K562 (cell line): Measurements from ENCODE around the gene TUT7. TPM values are rescaled to one million over a fixed set of nuclear protein-coding genes. Genes with fewer than 3 reads are reported as not detected.
A peak's percentile ranks its signal among the peaks of the same experiment; 100 is the strongest.

Experiments used
- BHLHE40 ChIP-seq: IDR thresholded peaks from 2 replicates; pipeline ENCODE4 v1.6.1; 2011; ENCODE audit warnings: low read length, improper control_type of control experiment
- CHD1 ChIP-seq: fragments of 200-600 bp; sonication (generic); IDR thresholded peaks from one replicate; pipeline ENCODE4 v1.6.1; 2012; ENCODE audit warnings: mild to moderate bottlenecking, moderate library complexity, low read length, inconsistent platforms
- ETS2 ChIP-seq: IDR thresholded peaks from 2 replicates; pipeline ENCODE4 v1.6.1; 2016; ENCODE audit warnings: borderline replicate concordance, missing genetic modification characterization, mild to moderate bottlenecking, moderate library complexity, missing compliant biosample characterization; ENCODE audit not compliant: poor library complexity, severe bottlenecking
- EWSR1 ChIP-seq: fragments of 450-650 bp; IDR thresholded peaks from 2 replicates; pipeline ENCODE4 v1.6.1; 2018; ENCODE audit warnings: borderline replicate concordance, mild to moderate bottlenecking, low read depth, moderate library complexity; ENCODE audit not compliant: partially characterized antibody
- MYBL2 ChIP-seq, 2 experiments: fragments of 450-650 bp in 1 of 2; sonication (generic) in 1 of 2; formaldehyde crosslinking in 1 of 2; IDR thresholded peaks; 2 replicates each; pipeline versions ENCODE4 v1.6.1 to v1.8.1; 2017 to 2022; ENCODE audit warnings: borderline replicate concordance in 1 of 2, inconsistent platforms in 1 of 2, low read depth in 1 of 2, mild to moderate bottlenecking in 1 of 2, missing genetic modification reagents in 1 of 2, moderate library complexity in 1 of 2
- NCOA2 ChIP-seq, 2 experiments: fragments of 450-650 bp; IDR thresholded peaks; 2 replicates each; pipeline ENCODE4 v1.6.1; 2018; ENCODE audit warnings: mild to moderate bottlenecking in 2 of 2, moderate library complexity in 1 of 2; ENCODE audit not compliant: partially characterized antibody in 2 of 2
- PHF8 ChIP-seq: fragments of 200-600 bp; sonication (generic); IDR thresholded peaks from 2 replicates; pipeline ENCODE4 v1.6.1; 2012; ENCODE audit warnings: mixed run types, mild to moderate bottlenecking, inconsistent platforms, low read length, moderate library complexity, borderline replicate concordance
- POLR2AphosphoS2 ChIP-seq: IDR thresholded peaks from 2 replicates; pipeline ENCODE4 v1.6.1; 2012; ENCODE audit warnings: low read length, improper control_type of control experiment
- POLR3A ChIP-seq: IDR thresholded peaks from 2 replicates; pipeline ENCODE4 v1.6.1; 2011; ENCODE audit warnings: borderline replicate concordance, mild to moderate bottlenecking, moderate library complexity; ENCODE audit not compliant: insufficient read length, insufficient read depth; ENCODE audit errors: extremely low read depth
- RBM14 ChIP-seq: fragments of 200-400 bp; formaldehyde crosslinking; IDR thresholded peaks from 2 replicates; pipeline ENCODE4 v1.6.1; 2018; ENCODE audit warnings: low read depth, mild to moderate bottlenecking, low read length, moderate library complexity, borderline replicate concordance; ENCODE audit not compliant: insufficient read depth
- SRSF9 ChIP-seq: fragments of 200-400 bp; formaldehyde crosslinking; IDR thresholded peaks from 2 replicates; pipeline ENCODE4 v1.6.1; 2017; ENCODE audit warnings: low read depth, low read length, borderline replicate concordance
- THAP12 ChIP-seq: fragments of 250-450 bp; sonication (Bioruptor Pico); IDR thresholded peaks from 2 replicates; pipeline ENCODE4 v1.9.0; 2021; ENCODE audit warnings: mild to moderate bottlenecking, inconsistent platforms
- ZFPM2 ChIP-seq: fragments of 250-450 bp; sonication (Bioruptor Pico); IDR thresholded peaks from 2 replicates; pipeline ENCODE4 v1.5.1; 2022; ENCODE audit warnings: mild to moderate bottlenecking
- ZKSCAN3 ChIP-seq: fragments of 250-450 bp; sonication (Bioruptor Pico); IDR thresholded peaks from 2 replicates; pipeline ENCODE4 v1.4.0; 2020
- polyA plus RNA-seq, 8 experiments: library from polyadenylated mRNA; depleted of rRNA in 4 of 8; stranded (reverse) in 5 of 8; unstranded in 3 of 8; fragments of >200 nt; fragmentation: Nextera tagmentation in 2 of 8; fragmentation: Illumina TruSeq in 1 of 8; extraction: Ambion mirVana in 2 of 8; extraction: Trizol in 1 of 8; gene quantifications; 2 replicates each; pipeline versions ENCODE4 v1.2.1 to v1.2.3, GENCODE V29; 2011 to 2014; ENCODE audit warnings: inconsistent platforms in 1 of 8, missing spikeins in 1 of 8
- total RNA-seq, 7 experiments: library from RNA; depleted of rRNA in 6 of 7; stranded (reverse); fragments of >200 nt in 6 of 7; fragmentation: Illumina TruSeq in 2 of 7; extraction: Trizol in 2 of 7; gene quantifications; 2 replicates each; pipeline versions ENCODE4 v1.2.1 to v1.2.3, GENCODE V29; 2011 to 2021; ENCODE audit warnings: low replicate concordance in 1 of 7
- TF ChIP-seq, protein P1 (sequence below): fragments of 250-450 bp; sonication (Bioruptor Pico); IDR thresholded peaks from 2 replicates; pipeline ENCODE4 v1.5.1; 2021; ENCODE audit warnings: mild to moderate bottlenecking

The TUT7 gene
- total and polyA plus RNA-seq, 9 of the 15 experiments (the other 6 are each of a cell fraction or from before 2014, with no cell fraction given): 5.9 to 26.9 (median 15.2) TPM

- TF ChIP-seq CHD1: peak; percentile 43
- TF ChIP-seq THAP12 (CRISPR knock-in tag): no peak
- TF ChIP-seq, protein P1, sequence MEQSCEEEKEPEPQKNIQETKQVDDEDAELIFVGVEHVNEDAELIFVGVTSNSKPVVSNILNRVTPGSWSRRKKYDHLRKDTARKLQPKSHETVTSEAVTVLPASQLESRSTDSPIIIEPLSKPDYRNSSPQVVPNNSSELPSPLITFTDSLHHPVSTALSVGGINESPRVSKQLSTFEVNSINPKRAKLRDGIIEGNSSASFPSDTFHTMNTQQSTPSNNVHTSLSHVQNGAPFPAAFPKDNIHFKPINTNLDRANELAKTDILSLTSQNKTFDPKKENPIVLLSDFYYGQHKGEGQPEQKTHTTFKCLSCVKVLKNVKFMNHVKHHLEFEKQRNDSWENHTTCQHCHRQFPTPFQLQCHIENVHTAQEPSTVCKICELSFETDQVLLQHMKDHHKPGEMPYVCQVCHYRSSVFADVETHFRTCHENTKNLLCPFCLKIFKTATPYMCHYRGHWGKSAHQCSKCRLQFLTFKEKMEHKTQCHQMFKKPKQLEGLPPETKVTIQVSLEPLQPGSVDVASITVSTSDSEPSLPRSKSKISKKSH (CRISPR knock-in tag): no peak
- TF ChIP-seq RBM14: no peak
- peak; percentile 11; the same call in 1 of the 2 replicates for TF ChIP-seq PHF8
- no peak for TF ChIP-seq POLR3A
- TF ChIP-seq POLR2AphosphoS2: no peak
- TF ChIP-seq ZFPM2 (CRISPR knock-in tag): no peak
- no peak for TF ChIP-seq EWSR1
- no peak for TF ChIP-seq BHLHE40
- no peak for TF ChIP-seq ETS2 (tag)
- TF ChIP-seq NCOA2 (IDR thresholded peaks at IDR 0.05; ENCODE audit: partially characterized antibody in 2 of 2): no peak
- no peak for TF ChIP-seq ZKSCAN3 (CRISPR knock-in tag)
- TF ChIP-seq SRSF9: no peak
- TF ChIP-seq MYBL2 (IDR thresholded peaks at IDR 0.05; ENCODE audit: low read depth): no peak
- TF ChIP-seq MYBL2 (CRISPR knock-in tag; IDR thresholded peaks at IDR 0.05; ENCODE audit: borderline replicate concordance): no peak
Measured at GRCh38 chr9:86281593-86282076, 72.6 kb downstream of the TUT7 start (continued).
